ENCODE data around the gene OSBPL6.

- TF ChIP-seq CTCF (IDR thresholded peaks at IDR 0.05): no peak
- no peak for TF ChIP-seq ZFX (IDR thresholded peaks at IDR 0.05; ENCODE audit: borderline replicate concordance)
These were observed 210.1 kb downstream of the OSBPL6 start for GRCh38 chr2:178404368-178404767.

Data from 22Rv1 (cell line).